OCI-LY1 (cell line): ENCODE measurements around the gene RABEPK.
"Not testable (repeated sequence)": the region's sequence is repeated elsewhere in the genome, so short reads cannot be mapped to it uniquely, and the experiment has no call there.

ENCODE experiments used
- H2AFZ ChIP-seq: fragments of 200-600 bp; sonication (generic), shearing (Covaris generic); 2 replicates; pipeline ENCODE4 v1.6.0; 2014; ENCODE audit warnings: antibody characterized with exemption, mild to moderate bottlenecking, low read length
- H3F3A ChIP-seq: fragments of 200-600 bp; sonication (generic), shearing (Covaris generic); 2 replicates; pipeline ENCODE4 v1.6.0; 2014; ENCODE audit warnings: mild to moderate bottlenecking, antibody characterized with exemption, low read length, moderate library complexity; ENCODE audit not compliant: insufficient read depth
- H3K27ac ChIP-seq: fragments of 200-600 bp; sonication (generic); 2 replicates; pipeline ENCODE4 v1.5.1; 2014; ENCODE audit warnings: low read length, mixed run types, mild to moderate bottlenecking, low read depth; ENCODE audit not compliant: poor library complexity, severe bottlenecking
- H3K27me3 ChIP-seq: fragments of 200-600 bp; sonication (generic); 2 replicates; pipeline ENCODE4 v1.6.0; 2014; ENCODE audit warnings: antibody characterized with exemption, mild to moderate bottlenecking, low read length, moderate library complexity; ENCODE audit not compliant: insufficient read depth
- H3K36me3 ChIP-seq: fragments of 200-600 bp; sonication (generic); 2 replicates; pipeline ENCODE4 v1.6.1; 2014; ENCODE audit warnings: mild to moderate bottlenecking, antibody characterized with exemption, low read length, moderate library complexity, mixed read lengths; ENCODE audit not compliant: insufficient read depth
- H3K4me1 ChIP-seq: fragments of 200-600 bp; sonication (generic); 2 replicates; pipeline ENCODE4 v1.5.1; 2014; ENCODE audit warnings: mild to moderate bottlenecking, low read length, moderate library complexity; ENCODE audit not compliant: insufficient read depth, severe bottlenecking
- H3K4me2 ChIP-seq: fragments of 200-600 bp; sonication (generic), shearing (Covaris generic); 2 replicates; pipeline ENCODE4 v1.6.1; 2014; ENCODE audit warnings: low read length
- H3K4me3 ChIP-seq: fragments of 200-600 bp; sonication (generic); 2 replicates; pipeline ENCODE4 v1.5.1; 2014; ENCODE audit warnings: low read length, low read depth, mild to moderate bottlenecking, mixed read lengths; ENCODE audit not compliant: poor library complexity, severe bottlenecking
- H3K79me2 ChIP-seq: fragments of 200-600 bp; shearing (Covaris generic); 2 replicates; pipeline ENCODE4 v1.6.1; 2016; ENCODE audit warnings: mixed run types, low read length, mixed read lengths; ENCODE audit not compliant: insufficient read depth
- H3K9ac ChIP-seq: fragments of 200-600 bp; sonication (generic), shearing (Covaris generic); 2 replicates; pipeline ENCODE4 v1.6.1; 2014; ENCODE audit warnings: mild to moderate bottlenecking, low read length, mixed read lengths
- H3K9me2 ChIP-seq: fragments of 200-600 bp; sonication (generic), shearing (Covaris generic); 2 replicates; pipeline ENCODE4 v1.6.1; 2014; ENCODE audit warnings: low read depth, mild to moderate bottlenecking, low read length, mixed read lengths
- H3K9me3 ChIP-seq: fragments of 200-600 bp; shearing (Covaris generic); 2 replicates; pipeline ENCODE4 v1.6.1; 2014; ENCODE audit warnings: low read length, mixed read lengths
- H4K20me1 ChIP-seq: fragments of 200-600 bp; sonication (generic), shearing (Covaris generic); 2 replicates; pipeline ENCODE4 v1.6.0; 2016; ENCODE audit warnings: mild to moderate bottlenecking, low read length; ENCODE audit not compliant: insufficient read depth
- CTCF ChIP-seq: fragments of 200-600 bp; sonication (generic), shearing (Covaris generic); IDR thresholded peaks from 2 replicates; pipeline ENCODE4 v1.5.1; 2017; ENCODE audit warnings: mild to moderate bottlenecking, antibody characterized with exemption, low read length, moderate library complexity, mixed read lengths
- EZH2 ChIP-seq: fragments of 200-600 bp; sonication (generic), shearing (Covaris generic); IDR thresholded peaks from 2 replicates; pipeline ENCODE4 v1.8.0; 2017; ENCODE audit warnings: borderline replicate concordance, mixed run types, mild to moderate bottlenecking, antibody characterized with exemption, low read length, moderate library complexity, mixed read lengths

The RABEPK gene

DNA sequence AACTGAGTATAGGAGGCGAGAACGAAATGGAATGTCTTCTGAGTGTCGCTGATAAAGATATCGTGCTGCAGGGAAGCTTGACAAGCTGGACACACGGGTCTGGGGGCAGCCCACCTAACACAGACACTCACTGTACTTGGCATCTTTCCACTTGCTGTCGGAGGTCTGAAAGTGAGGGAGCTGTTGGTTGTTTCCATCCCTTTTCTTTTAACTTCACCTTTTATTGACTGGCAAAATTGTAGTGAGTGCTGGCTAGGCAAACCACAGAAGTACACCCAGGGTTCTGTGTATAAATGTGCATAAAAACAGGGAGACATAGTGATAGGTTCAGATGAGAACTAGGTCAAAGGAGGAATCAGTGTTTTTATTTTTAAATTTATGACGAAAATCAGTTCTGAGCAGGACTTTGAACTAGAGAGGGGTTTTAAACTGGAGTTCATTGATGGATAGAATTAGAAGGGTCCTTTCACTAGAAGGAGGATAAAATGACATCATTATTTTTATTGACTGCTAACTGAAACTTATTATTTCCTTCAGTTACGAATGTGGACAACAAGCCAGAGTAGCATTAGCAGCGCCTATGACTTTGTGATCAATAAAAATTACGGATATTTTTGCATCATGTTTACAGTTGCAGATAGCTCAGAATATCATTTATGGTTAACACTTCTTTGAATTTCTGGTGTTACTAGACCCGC, 62.1 kb downstream of the RABEPK start:
- peak overlapping the region; percentile 89 for H3K9ac ChIP-seq
- H2AFZ ChIP-seq, result no peak overlapping the region
- no peaks in the 10 kb centered on the region for H3F3A ChIP-seq
- H3K4me2 ChIP-seq, result peak overlapping the region; percentile 98
- H3K9me3 ChIP-seq, result no peaks in the 10 kb centered on the region
- H3K27ac ChIP-seq, result peak overlapping the region; percentile 57
- H3K4me3 ChIP-seq, result peak overlapping the region; percentile 91
- no peaks in the 10 kb centered on the region for H3K9me2 ChIP-seq
- H4K20me1 ChIP-seq, result no peaks in the 10 kb centered on the region
- peaks cover 35% of the 10 kb centered on the region for H3K4me1 ChIP-seq
- no peaks in the 10 kb centered on the region for H3K27me3 ChIP-seq
- H3K36me3 ChIP-seq, result peaks cover 11% of the 10 kb centered on the region; the same call in 1 of the 2 replicates
- peaks cover 47% of the 10 kb centered on the region for H3K79me2 ChIP-seq
- TF ChIP-seq CTCF (no peak), EZH2 (no peak)

DNA sequence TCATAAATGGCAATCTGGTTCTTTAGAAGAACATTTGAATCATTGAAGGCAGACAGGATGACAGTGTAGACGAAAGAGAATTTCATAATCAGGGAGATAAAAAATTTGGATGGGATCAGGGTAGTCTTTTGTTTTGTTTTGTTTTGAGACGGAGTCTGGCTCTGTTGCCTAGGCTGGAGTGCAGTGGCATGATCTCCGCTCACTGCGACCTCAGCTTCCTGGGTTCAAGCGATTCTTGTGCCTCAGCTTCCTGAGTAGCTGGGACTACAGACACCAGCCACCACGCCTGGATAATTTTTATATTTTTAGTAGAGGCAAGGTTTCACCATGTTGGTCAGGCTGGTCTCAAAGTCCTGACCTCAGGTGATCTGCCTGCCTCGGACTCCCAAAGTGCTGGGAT, 63.7 kb downstream of the RABEPK start:
- H3K79me2 ChIP-seq, result peaks cover 58% of the 10 kb centered on the region
- H3K9me2 ChIP-seq, H4K20me1 ChIP-seq, H3K9me3 ChIP-seq, H2AFZ ChIP-seq, H3K27me3 ChIP-seq, H3F3A ChIP-seq: not testable (repeated sequence)
- peaks cover 11% of the 10 kb centered on the region; the same call in 1 of the 2 replicates for H3K36me3 ChIP-seq
- H3K9ac ChIP-seq, result peak overlapping the region; percentile 89; the same call in 1 of the 2 replicates
- H3K4me1 ChIP-seq, result peaks cover 48% of the 10 kb centered on the region
- peak overlapping the region; percentile 91 for H3K4me3 ChIP-seq
- peak overlapping the region; percentile 98 for H3K4me2 ChIP-seq
- H3K27ac ChIP-seq, result peak overlapping the region; percentile 57

- no peak overlapping the region for H3K27ac ChIP-seq
- no peak overlapping the region; the same call in 1 of the 2 replicates for H3K9ac ChIP-seq
- H4K20me1 ChIP-seq, result no peaks in the 10 kb centered on the region
- peak overlapping the region; percentile 10; the same call in 1 of the 2 replicates for H3K4me2 ChIP-seq
- no peak overlapping the region for H3K4me3 ChIP-seq
- peaks cover 19% of the 10 kb centered on the region for H3K36me3 ChIP-seq
- H3K9me2 ChIP-seq, result no peaks in the 10 kb centered on the region
- H2AFZ ChIP-seq, result no peak overlapping the region
- no peaks in the 10 kb centered on the region for H3F3A ChIP-seq
- no peaks in the 10 kb centered on the region for H3K9me3 ChIP-seq
- no peak for TF ChIP-seq EZH2
- H3K4me1 ChIP-seq, result peaks cover 31% of the 10 kb centered on the region
- no peaks in the 10 kb centered on the region for H3K27me3 ChIP-seq
- H3K79me2 ChIP-seq, result peaks cover 77% of the 10 kb centered on the region
These were observed 68.2 kb downstream of the RABEPK start for GRCh38 chr9:125268394-125269013.

DNA sequence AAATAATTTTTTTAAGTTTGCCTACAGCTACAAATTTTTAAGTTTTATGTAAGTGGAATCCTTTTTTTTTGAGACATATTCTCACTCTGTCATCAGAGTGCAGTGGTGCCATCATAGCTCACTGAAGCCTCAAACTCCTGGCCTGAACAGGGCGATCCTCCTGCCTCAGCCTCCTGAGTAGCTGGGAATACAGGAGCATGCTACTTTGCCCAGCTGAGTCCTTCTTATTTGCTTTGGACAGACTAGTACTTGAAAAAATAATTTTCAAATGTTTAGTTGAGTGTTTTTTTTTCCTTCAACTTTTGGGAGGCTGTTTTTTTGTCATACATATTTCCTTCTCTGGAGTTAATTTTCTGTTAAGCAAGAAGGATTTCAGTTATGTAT, 68.7 kb downstream of the RABEPK start:
- Histone ChIP-seq H3K4me2 (no peak overlapping the region), H3K4me1 (peaks cover 26% of the 10 kb centered on the region), H3K9me3 (no peaks in the 10 kb centered on the region), H3F3A (no peaks in the 10 kb centered on the region), H3K4me3 (no peak overlapping the region), H4K20me1 (no peaks in the 10 kb centered on the region), H3K79me2 (peaks cover 78% of the 10 kb centered on the region), H3K36me3 (peaks cover 19% of the 10 kb centered on the region), H2AFZ (no peak overlapping the region), H3K9me2 (no peaks in the 10 kb centered on the region), H3K27ac (no peak overlapping the region), H3K27me3 (no peaks in the 10 kb centered on the region), H3K9ac (no peak overlapping the region)
- no peak for TF ChIP-seq EZH2
- TF ChIP-seq CTCF, result no peak
